K562 (cell line): Measurements from ENCODE around the gene CD19.

ENCODE experiments used
- EZH2 ChIP-seq: IDR thresholded peaks from 2 replicates; pipeline ENCODE4 v1.6.1; 2012; ENCODE audit warnings: low read depth, mild to moderate bottlenecking, inconsistent platforms, low read length, borderline replicate concordance
- TF ChIP-seq, protein P1 (sequence below), 2 experiments: fragments of 450-650 bp; formaldehyde crosslinking in 1 of 2; IDR thresholded peaks; 2 replicates each; pipeline versions ENCODE4 v1.4.0 to v1.6.1; 2014 to 2020; ENCODE audit warnings: mild to moderate bottlenecking in 2 of 2, borderline replicate concordance in 1 of 2, low read depth in 1 of 2

- no peak for TF ChIP-seq EZH2
- TF ChIP-seq, protein P1, sequence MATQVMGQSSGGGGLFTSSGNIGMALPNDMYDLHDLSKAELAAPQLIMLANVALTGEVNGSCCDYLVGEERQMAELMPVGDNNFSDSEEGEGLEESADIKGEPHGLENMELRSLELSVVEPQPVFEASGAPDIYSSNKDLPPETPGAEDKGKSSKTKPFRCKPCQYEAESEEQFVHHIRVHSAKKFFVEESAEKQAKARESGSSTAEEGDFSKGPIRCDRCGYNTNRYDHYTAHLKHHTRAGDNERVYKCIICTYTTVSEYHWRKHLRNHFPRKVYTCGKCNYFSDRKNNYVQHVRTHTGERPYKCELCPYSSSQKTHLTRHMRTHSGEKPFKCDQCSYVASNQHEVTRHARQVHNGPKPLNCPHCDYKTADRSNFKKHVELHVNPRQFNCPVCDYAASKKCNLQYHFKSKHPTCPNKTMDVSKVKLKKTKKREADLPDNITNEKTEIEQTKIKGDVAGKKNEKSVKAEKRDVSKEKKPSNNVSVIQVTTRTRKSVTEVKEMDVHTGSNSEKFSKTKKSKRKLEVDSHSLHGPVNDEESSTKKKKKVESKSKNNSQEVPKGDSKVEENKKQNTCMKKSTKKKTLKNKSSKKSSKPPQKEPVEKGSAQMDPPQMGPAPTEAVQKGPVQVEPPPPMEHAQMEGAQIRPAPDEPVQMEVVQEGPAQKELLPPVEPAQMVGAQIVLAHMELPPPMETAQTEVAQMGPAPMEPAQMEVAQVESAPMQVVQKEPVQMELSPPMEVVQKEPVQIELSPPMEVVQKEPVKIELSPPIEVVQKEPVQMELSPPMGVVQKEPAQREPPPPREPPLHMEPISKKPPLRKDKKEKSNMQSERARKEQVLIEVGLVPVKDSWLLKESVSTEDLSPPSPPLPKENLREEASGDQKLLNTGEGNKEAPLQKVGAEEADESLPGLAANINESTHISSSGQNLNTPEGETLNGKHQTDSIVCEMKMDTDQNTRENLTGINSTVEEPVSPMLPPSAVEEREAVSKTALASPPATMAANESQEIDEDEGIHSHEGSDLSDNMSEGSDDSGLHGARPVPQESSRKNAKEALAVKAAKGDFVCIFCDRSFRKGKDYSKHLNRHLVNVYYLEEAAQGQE (IDR thresholded peaks at IDR 0.05; ENCODE audit: borderline replicate concordance) = no peak
- TF ChIP-seq, protein P1 (CRISPR knock-in tag; IDR thresholded peaks at IDR 0.05; ENCODE audit: low read depth) = no peak
Measured at GRCh38 chr16:28883221-28883996, 48.4 kb upstream of the CD19 start.
